H9 (cell line): Measurements from ENCODE around the gene KRT34. TPM values are rescaled to one million over a fixed set of nuclear protein-coding genes. Genes with fewer than 3 reads are reported as not detected.

ENCODE experiments used
- DNase-seq: peaks from one replicate; pipeline ENCODE4 v3.0.0-alpha.2; 2017
- H2AFZ ChIP-seq: one replicate; pipeline ENCODE4 v1.6.1; 2013; ENCODE audit warnings: mild to moderate bottlenecking, low read length, control low read depth, moderate library complexity
- H2AK5ac ChIP-seq: 2 replicates; pipeline ENCODE4 v1.6.1; 2013; ENCODE audit warnings: low read length, control low read depth, mixed read lengths; ENCODE audit not compliant: insufficient read length
- H2BK120ac ChIP-seq: one replicate; pipeline ENCODE4 v1.6.1; 2013; ENCODE audit warnings: low read depth, mild to moderate bottlenecking, low read length, control low read depth, inconsistent platforms; ENCODE audit not compliant: poor library complexity, severe bottlenecking
- H2BK12ac ChIP-seq: 2 replicates; pipeline ENCODE4 v1.6.1; 2013; ENCODE audit warnings: low read length, control low read depth, mixed read lengths, low read depth; ENCODE audit not compliant: insufficient read length
- H2BK15ac ChIP-seq: 2 replicates; pipeline ENCODE4 v1.6.1; 2013; ENCODE audit warnings: low read depth, low read length, control low read depth
- H2BK20ac ChIP-seq: one replicate; pipeline ENCODE4 v1.6.1; 2013; ENCODE audit warnings: low read depth, mild to moderate bottlenecking, low read length, control low read depth, inconsistent platforms; ENCODE audit not compliant: poor library complexity, severe bottlenecking
- H2BK5ac ChIP-seq: 2 replicates; pipeline ENCODE4 v1.6.1; 2013; ENCODE audit warnings: low read length, control low read depth, mixed read lengths; ENCODE audit not compliant: insufficient read length
- H3K14ac ChIP-seq: 2 replicates; pipeline ENCODE4 v1.6.1; 2013; ENCODE audit warnings: low read length, control low read depth; ENCODE audit not compliant: insufficient read depth
- H3K18ac ChIP-seq: 2 replicates; pipeline ENCODE4 v1.6.1; 2013; ENCODE audit warnings: low read depth, mild to moderate bottlenecking, mixed read lengths, low read length, control low read depth; ENCODE audit not compliant: insufficient read length
- H3K23ac ChIP-seq: 2 replicates; pipeline ENCODE4 v1.6.1; 2013; ENCODE audit warnings: low read length, control low read depth, mixed read lengths, low read depth; ENCODE audit not compliant: insufficient read length
- H3K23me2 ChIP-seq: 2 replicates; pipeline ENCODE4 v1.6.1; 2013; ENCODE audit warnings: low read depth, mild to moderate bottlenecking, mixed read lengths, low read length, control low read depth; ENCODE audit not compliant: insufficient read length, poor library complexity, severe bottlenecking
- H3K27ac ChIP-seq: 2 replicates; pipeline ENCODE4 v1.5.1; 2013; ENCODE audit warnings: low read length, control low read depth, mixed read lengths, low read depth; ENCODE audit not compliant: insufficient read length
- H3K27me3 ChIP-seq: 2 replicates; pipeline ENCODE4 v1.6.1; 2013; ENCODE audit warnings: low read length, control low read depth, inconsistent platforms; ENCODE audit not compliant: insufficient read depth
- H3K4ac ChIP-seq: 2 replicates; pipeline ENCODE4 v1.6.1; 2013; ENCODE audit warnings: low read depth, mild to moderate bottlenecking, control low read depth, inconsistent platforms, low read length, moderate library complexity
- H3K4me1 ChIP-seq: 2 replicates; pipeline ENCODE4 v1.6.1; 2013; ENCODE audit warnings: low read length, control low read depth, inconsistent platforms; ENCODE audit not compliant: insufficient read depth
- H3K4me2 ChIP-seq: 2 replicates; pipeline ENCODE4 v1.6.1; 2013; ENCODE audit warnings: low read length, control low read depth, mixed read lengths; ENCODE audit not compliant: insufficient read length, insufficient read depth
- H3K56ac ChIP-seq: 2 replicates; pipeline ENCODE4 v1.6.1; 2013; ENCODE audit warnings: low read depth, mild to moderate bottlenecking, mixed read lengths, low read length, control low read depth; ENCODE audit not compliant: insufficient read length
- H3K79me1 ChIP-seq: 2 replicates; pipeline ENCODE4 v1.6.1; 2013; ENCODE audit warnings: low read depth, mild to moderate bottlenecking, moderate library complexity, low read length, control low read depth, inconsistent platforms; ENCODE audit not compliant: insufficient read depth, poor library complexity, severe bottlenecking
- H3K79me2 ChIP-seq: 2 replicates; pipeline ENCODE4 v1.6.1; 2013; ENCODE audit warnings: low read length, control low read depth, inconsistent platforms; ENCODE audit not compliant: insufficient read depth
- H3K9ac ChIP-seq: 2 replicates; pipeline ENCODE4 v1.6.1; 2013; ENCODE audit warnings: low read length, control low read depth, mixed read lengths; ENCODE audit not compliant: insufficient read length; ENCODE audit errors: extremely low read depth
- H3K9me3 ChIP-seq: one replicate; pipeline ENCODE4 v1.6.1; 2013; ENCODE audit warnings: low read depth, low read length, inconsistent platforms; ENCODE audit not compliant: control insufficient read depth
- H3T11ph ChIP-seq: one replicate; pipeline ENCODE4 v1.6.1; 2013; ENCODE audit warnings: mild to moderate bottlenecking, low read length, control low read depth, inconsistent platforms
- H4K20me1 ChIP-seq: one replicate; pipeline ENCODE4 v1.6.1; 2013; ENCODE audit not compliant: control insufficient read depth, insufficient read length, insufficient read depth
- H4K5ac ChIP-seq: 2 replicates; pipeline ENCODE4 v1.6.1; 2013; ENCODE audit warnings: low read depth, mild to moderate bottlenecking, mixed read lengths, low read length, control low read depth; ENCODE audit not compliant: insufficient read length
- H4K8ac ChIP-seq: replicated peaks from 2 replicates; pipeline ENCODE4 v1.6.1; 2013; ENCODE audit warnings: low read length, control low read depth, mixed read lengths, low read depth; ENCODE audit not compliant: insufficient read length
- H4K91ac ChIP-seq: 2 replicates; pipeline ENCODE4 v1.6.1; 2013; ENCODE audit warnings: low read depth, mild to moderate bottlenecking, moderate library complexity, mixed read lengths, low read length, control low read depth; ENCODE audit not compliant: insufficient read length
- H3K27ac Mint-ChIP-seq, 3 experiments: 2 replicates in 2 of 3; 3 replicates in 1 of 3; pipeline ENCODE4 v1.8.0; 2020 to 2021; ENCODE audit warnings: mixed read lengths in 3 of 3, mild to moderate bottlenecking in 1 of 3, moderate library complexity in 1 of 3
- H3K27me3 Mint-ChIP-seq: 2 replicates; pipeline ENCODE4 v1.8.0; 2021; ENCODE audit warnings: low read depth, mild to moderate bottlenecking, moderate library complexity, mixed read lengths
- H3K36me3 Mint-ChIP-seq, 3 experiments: 2 replicates in 2 of 3; 3 replicates in 1 of 3; pipeline ENCODE4 v1.8.0; 2020 to 2021; ENCODE audit warnings: low read depth in 3 of 3, mixed read lengths in 3 of 3; ENCODE audit not compliant: insufficient read depth in 1 of 3
- H3K4me1 Mint-ChIP-seq, 2 experiments: 2 replicates each; pipeline ENCODE4 v1.8.0; 2020; ENCODE audit warnings: mixed read lengths in 2 of 2
- H3K4me3 Mint-ChIP-seq, 2 experiments: 2 replicates in 1 of 2; 3 replicates in 1 of 2; pipeline ENCODE4 v1.8.0; 2020 to 2021; ENCODE audit warnings: mild to moderate bottlenecking in 2 of 2, mixed read lengths in 2 of 2, moderate library complexity in 1 of 2
- H3K9me3 Mint-ChIP-seq, 2 experiments: 2 replicates in 1 of 2; 3 replicates in 1 of 2; pipeline ENCODE4 v1.8.0; 2020; ENCODE audit warnings: mild to moderate bottlenecking in 2 of 2, mixed read lengths in 2 of 2, moderate library complexity in 1 of 2
- WGBS: extraction: QIAGEN DNeasy Blood & Tissue Kit; methylation state at CpG from one replicate; pipeline ENCODE4 v1.1.7; 2013; ENCODE audit warnings: missing lambda C conversion rate, low lambda C conversion rate, mixed read lengths; ENCODE audit not compliant: insufficient read length; ENCODE audit errors: extremely low coverage; 5-methylcytosine and 5-hydroxymethylcytosine counted together
- total RNA-seq: library from RNA; stranded (reverse); gene quantifications from 2 replicates; pipeline ENCODE4 v1.2.1, GENCODE V29; 2021
- TF ChIP-seq, protein P1 (sequence below): fragments of 200-600 bp; sonication (generic); conservative IDR thresholded peaks from 3 replicates; pipeline ENCODE4 v1.8.0; 2021; ENCODE audit warnings: antibody characterized with exemption, mild to moderate bottlenecking

The KRT34 gene
- total RNA-seq, 1 experiment from 2014 or later = not detected

DNA sequence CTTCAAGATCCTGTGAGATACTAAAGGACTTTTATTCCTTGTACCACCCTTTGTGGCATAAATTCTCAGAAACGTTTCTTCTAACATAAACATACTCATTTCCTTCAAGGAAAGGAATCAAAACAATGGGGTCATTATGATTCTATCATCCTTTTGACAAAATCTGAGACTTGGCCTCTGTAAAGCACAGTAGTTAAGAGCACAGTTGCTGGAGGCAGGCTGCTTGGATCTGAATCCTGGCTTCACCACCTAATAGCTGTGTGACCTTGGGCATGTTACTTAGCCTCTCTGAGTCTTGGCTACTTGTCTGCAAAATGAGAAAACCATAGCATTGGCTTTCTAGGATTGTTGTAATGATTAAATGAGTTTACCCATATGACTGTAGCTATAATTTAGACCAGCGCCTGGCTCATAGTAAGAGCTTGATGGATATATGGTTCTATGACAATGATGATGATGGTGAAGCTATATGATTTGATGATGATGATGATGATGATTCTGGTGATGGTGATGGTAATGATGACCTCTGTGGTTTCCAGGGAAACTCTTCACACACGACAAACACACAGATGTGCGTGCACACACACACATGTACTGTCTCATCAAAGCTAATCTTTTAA, 21.4 kb upstream of the KRT34 start:
- Histone ChIP-seq H3K9me3 (no peaks in the 10 kb centered on the region), H2BK5ac (no peak overlapping the region), H3K56ac (no peak overlapping the region), H3T11ph (no peak overlapping the region), H4K20me1 (no peaks in the 10 kb centered on the region), H3K27ac (no peak overlapping the region), H3K23ac (no peak overlapping the region), H2BK15ac (no peak overlapping the region), H2BK12ac (no peak overlapping the region), H2BK20ac (no peak overlapping the region), H3K4me1 (0 out of 2 replicates have a peak, but pooled peaks cover 2% of the 10 kb centered on the region), H2BK120ac (no peak overlapping the region), H2AK5ac (no peak overlapping the region), H4K5ac (no peak overlapping the region), H3K9ac (no peak overlapping the region), H3K4ac (no peak overlapping the region), H2AFZ (no peak overlapping the region), H3K4me2 (no peak overlapping the region), H3K27me3 (no peaks in the 10 kb centered on the region), H3K23me2 (no peaks in the 10 kb centered on the region), H4K91ac (no peak overlapping the region), H3K18ac (no peak overlapping the region), H3K79me2 (no peaks in the 10 kb centered on the region), H3K14ac (no peak overlapping the region), H3K79me1 (no peaks in the 10 kb centered on the region), H4K8ac (no peak overlapping the region)
- WGBS = no CpG with 5 or more reads among the region's 4 CpGs
- Mint-ChIP-seq H3K27ac (no peak overlapping the region), H3K4me3 (no peak overlapping the region), H3K36me3 (no peaks in the 10 kb centered on the region), H3K9me3 (no peaks in the 10 kb centered on the region), H3K27me3 (peaks cover 7% of the 10 kb centered on the region), H3K4me1 (peaks cover 4% of the 10 kb centered on the region in 2 experiments; a peak in 3 of 4 replicates)
- TF ChIP-seq, protein P1, sequence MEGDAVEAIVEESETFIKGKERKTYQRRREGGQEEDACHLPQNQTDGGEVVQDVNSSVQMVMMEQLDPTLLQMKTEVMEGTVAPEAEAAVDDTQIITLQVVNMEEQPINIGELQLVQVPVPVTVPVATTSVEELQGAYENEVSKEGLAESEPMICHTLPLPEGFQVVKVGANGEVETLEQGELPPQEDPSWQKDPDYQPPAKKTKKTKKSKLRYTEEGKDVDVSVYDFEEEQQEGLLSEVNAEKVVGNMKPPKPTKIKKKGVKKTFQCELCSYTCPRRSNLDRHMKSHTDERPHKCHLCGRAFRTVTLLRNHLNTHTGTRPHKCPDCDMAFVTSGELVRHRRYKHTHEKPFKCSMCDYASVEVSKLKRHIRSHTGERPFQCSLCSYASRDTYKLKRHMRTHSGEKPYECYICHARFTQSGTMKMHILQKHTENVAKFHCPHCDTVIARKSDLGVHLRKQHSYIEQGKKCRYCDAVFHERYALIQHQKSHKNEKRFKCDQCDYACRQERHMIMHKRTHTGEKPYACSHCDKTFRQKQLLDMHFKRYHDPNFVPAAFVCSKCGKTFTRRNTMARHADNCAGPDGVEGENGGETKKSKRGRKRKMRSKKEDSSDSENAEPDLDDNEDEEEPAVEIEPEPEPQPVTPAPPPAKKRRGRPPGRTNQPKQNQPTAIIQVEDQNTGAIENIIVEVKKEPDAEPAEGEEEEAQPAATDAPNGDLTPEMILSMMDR = no peak
- no peak for DNase-seq
